ENCODE measurements around the gene HCN4.

DNA sequence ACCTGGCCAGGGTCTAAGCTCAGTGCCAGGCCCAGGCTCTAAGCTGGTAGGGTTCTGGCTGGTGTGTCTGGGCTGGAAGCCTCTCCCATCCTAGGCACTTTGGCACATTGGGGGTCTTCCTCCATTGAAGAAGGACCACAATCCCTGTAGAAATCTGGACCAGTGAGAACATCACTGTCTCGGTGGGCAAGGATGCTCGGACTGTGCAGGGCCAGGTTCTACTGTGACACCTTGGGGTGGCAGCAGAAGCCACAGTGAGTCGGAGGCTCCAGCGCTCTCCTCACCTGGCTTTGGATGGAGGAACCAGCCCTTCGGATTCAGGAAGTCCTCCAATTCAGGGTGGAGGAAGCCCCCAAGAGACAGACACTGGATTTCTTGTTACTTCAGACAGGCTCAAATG is 17.5 kb upstream of the HCN4 start:
- TF ChIP-seq, protein P1, sequence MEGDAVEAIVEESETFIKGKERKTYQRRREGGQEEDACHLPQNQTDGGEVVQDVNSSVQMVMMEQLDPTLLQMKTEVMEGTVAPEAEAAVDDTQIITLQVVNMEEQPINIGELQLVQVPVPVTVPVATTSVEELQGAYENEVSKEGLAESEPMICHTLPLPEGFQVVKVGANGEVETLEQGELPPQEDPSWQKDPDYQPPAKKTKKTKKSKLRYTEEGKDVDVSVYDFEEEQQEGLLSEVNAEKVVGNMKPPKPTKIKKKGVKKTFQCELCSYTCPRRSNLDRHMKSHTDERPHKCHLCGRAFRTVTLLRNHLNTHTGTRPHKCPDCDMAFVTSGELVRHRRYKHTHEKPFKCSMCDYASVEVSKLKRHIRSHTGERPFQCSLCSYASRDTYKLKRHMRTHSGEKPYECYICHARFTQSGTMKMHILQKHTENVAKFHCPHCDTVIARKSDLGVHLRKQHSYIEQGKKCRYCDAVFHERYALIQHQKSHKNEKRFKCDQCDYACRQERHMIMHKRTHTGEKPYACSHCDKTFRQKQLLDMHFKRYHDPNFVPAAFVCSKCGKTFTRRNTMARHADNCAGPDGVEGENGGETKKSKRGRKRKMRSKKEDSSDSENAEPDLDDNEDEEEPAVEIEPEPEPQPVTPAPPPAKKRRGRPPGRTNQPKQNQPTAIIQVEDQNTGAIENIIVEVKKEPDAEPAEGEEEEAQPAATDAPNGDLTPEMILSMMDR (IDR thresholded peaks at IDR 0.05 in 4 of 5, conservative IDR thresholded peaks at IDR 0.05 in 1 of 5), result no peak
- no peak for TF ChIP-seq POLR2A (IDR thresholded peaks at IDR 0.05)
